Measurements from ENCODE around the gene TGFBRAP1.

- TF ChIP-seq CTCF (IDR thresholded peaks at IDR 0.05; ENCODE audit: low read length) (no peak), EZH2phosphoT487 (IDR thresholded peaks at IDR 0.05; ENCODE audit: low read length) (no peak)
Measured at GRCh38 chr2:105373344-105373781, 43.8 kb upstream of the TGFBRAP1 start.
